ENCODE data around the gene SERINC1. TPM values are rescaled to one million over a fixed set of nuclear protein-coding genes. Genes with fewer than 3 reads are reported as not detected.

The SERINC1 gene
- total and polyA plus RNA-seq, 11 donors: 50.1 to 208 (median 171) TPM

- WGBS, 4 donors: 55 to 58% (median 58%) methylated on average over 6 of the region's 6 CpGs
- intact Hi-C loops (cut with DNase I): loop anchor here in 1 of 10 donors (10.0 kb wide), 1 partner anchor 56 kb away; no protein-coding TSS in a partner anchor
- Histone ChIP-seq H3K4me3 (no peak overlapping the region), H3K36me3 (peaks cover 0 to 17% (median 11%) of the 10 kb centered on the region in 9 donors), H3K4me1 (peaks cover 0 to 36% (median 9%) of the 10 kb centered on the region in 12 donors), H3K27me3 (no peaks in the 10 kb centered on the region), H3K9me3 (no peaks in the 10 kb centered on the region), H3K27ac (no peak overlapping the region)
- TF ChIP-seq POLR2A (IDR thresholded peaks at IDR 0.05): no peak
- TF ChIP-seq, protein P1, sequence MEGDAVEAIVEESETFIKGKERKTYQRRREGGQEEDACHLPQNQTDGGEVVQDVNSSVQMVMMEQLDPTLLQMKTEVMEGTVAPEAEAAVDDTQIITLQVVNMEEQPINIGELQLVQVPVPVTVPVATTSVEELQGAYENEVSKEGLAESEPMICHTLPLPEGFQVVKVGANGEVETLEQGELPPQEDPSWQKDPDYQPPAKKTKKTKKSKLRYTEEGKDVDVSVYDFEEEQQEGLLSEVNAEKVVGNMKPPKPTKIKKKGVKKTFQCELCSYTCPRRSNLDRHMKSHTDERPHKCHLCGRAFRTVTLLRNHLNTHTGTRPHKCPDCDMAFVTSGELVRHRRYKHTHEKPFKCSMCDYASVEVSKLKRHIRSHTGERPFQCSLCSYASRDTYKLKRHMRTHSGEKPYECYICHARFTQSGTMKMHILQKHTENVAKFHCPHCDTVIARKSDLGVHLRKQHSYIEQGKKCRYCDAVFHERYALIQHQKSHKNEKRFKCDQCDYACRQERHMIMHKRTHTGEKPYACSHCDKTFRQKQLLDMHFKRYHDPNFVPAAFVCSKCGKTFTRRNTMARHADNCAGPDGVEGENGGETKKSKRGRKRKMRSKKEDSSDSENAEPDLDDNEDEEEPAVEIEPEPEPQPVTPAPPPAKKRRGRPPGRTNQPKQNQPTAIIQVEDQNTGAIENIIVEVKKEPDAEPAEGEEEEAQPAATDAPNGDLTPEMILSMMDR (IDR thresholded peaks at IDR 0.05): no peak
- ATAC-seq: no peak
- no peak for DNase-seq
Measured at GRCh38 chr6:122408702-122409458, 62.7 kb downstream of the SERINC1 start.

GRCh38 chr6:122408240-122408639 is 63.4 kb downstream of the SERINC1 start:
- no peak for ATAC-seq
- no peak overlapping the region for H3K4me3 ChIP-seq
- TF ChIP-seq, protein P1 (IDR thresholded peaks at IDR 0.05): no peak
- peaks cover 0 to 11% (median 4%) of the 10 kb centered on the region in 9 donors for H3K36me3 ChIP-seq
- 93 to 98% (median 95%) methylated on average over 1 of the region's 1 CpG for WGBS, 4 donors
- peaks cover 0 to 42% (median 10%) of the 10 kb centered on the region in 12 donors for H3K4me1 ChIP-seq
- no peaks in the 10 kb centered on the region for H3K9me3 ChIP-seq
- intact Hi-C loops (cut with DNase I): loop anchor here in 1 of 10 donors (10.0 kb wide), 1 partner anchor 57 kb away; no protein-coding TSS in a partner anchor
- no peak for DNase-seq
- H3K27me3 ChIP-seq: no peaks in the 10 kb centered on the region
- H3K27ac ChIP-seq: no peak overlapping the region

DNA sequence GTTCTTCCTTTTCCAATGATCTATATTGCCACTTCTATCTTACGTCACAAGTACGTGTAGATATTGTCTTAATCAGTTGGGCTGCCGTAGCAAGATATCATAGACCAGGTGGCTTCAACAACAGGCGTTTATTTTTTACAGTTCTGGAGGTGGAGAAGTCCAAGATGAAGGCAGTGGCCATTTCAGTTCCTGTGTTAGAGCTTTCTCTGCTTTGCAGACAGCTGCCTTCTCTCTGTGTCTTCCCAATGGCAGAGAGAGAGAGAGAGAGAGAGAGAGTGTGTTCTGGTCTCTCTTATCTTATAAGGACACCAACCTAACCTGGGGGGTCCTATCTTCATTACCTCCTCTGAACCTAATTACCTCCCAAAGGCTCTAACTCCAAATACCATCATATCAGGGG is 63.9 kb downstream of the SERINC1 start:
- H3K36me3 ChIP-seq: peaks cover 0 to 6% (median 0%) of the 10 kb centered on the region in 9 donors
- DNase-seq (no peak), ATAC-seq (no peak)
- 42 to 59% (median 47%) methylated on average over 4 of the region's 4 CpGs for WGBS, 4 donors
- intact Hi-C loops (cut with DNase I): loop anchor here in 1 of 10 donors (10.0 kb wide), 1 partner anchor 57 kb away; no protein-coding TSS in a partner anchor
- H3K4me1 ChIP-seq: peaks cover 0 to 43% (median 11%) of the 10 kb centered on the region in 12 donors
- no peak overlapping the region for H3K4me3 ChIP-seq
- TF ChIP-seq, protein P1 (IDR thresholded peaks at IDR 0.05): no peak
- no peak for TF ChIP-seq POLR2A (IDR thresholded peaks at IDR 0.05)
- no peak overlapping the region for H3K27ac ChIP-seq
- H3K9me3 ChIP-seq: no peaks in the 10 kb centered on the region
- no peaks in the 10 kb centered on the region for H3K27me3 ChIP-seq

DNA sequence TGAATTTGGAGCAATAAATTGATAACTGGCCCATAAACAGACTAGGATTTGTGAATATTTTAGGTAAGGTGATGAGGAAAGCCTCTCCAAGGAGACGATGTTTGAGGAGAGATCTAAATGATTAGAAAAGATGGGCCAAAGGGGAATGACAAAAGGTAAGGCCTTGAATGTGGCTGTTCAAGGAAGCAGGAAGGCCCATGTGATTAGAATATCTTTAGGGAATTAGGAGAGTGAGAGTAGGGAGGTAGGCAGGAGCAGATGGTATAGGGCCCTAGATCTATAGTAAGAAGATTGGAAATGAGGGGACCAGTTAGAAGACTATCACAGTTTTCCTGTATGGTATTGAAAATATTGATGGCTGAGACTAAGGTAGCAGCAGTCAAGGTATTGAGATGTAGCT is 65.4 kb downstream of the SERINC1 start:
- Histone ChIP-seq H3K36me3 (no peaks in the 10 kb centered on the region), H3K4me1 (peaks cover 0 to 57% (median 16%) of the 10 kb centered on the region in 12 donors), H3K9me3 (no peaks in the 10 kb centered on the region), H3K27ac (no peak overlapping the region), H3K4me3 (no peak overlapping the region), H3K27me3 (no peaks in the 10 kb centered on the region)
- WGBS, 4 donors: 83 to 91% (median 86%) methylated on average over 1 of the region's 1 CpG
- no peak for TF ChIP-seq POLR2A (IDR thresholded peaks at IDR 0.05)
- TF ChIP-seq, protein P1 (IDR thresholded peaks at IDR 0.05): no peak
- intact Hi-C loops (cut with DNase I): loop anchor here in 1 of 10 donors (10.0 kb wide), 1 partner anchor 59 kb away; no protein-coding TSS in a partner anchor
- ATAC-seq (no peak), DNase-seq (no peak)
